ENCODE results near the gene ARID1B. TPM values are rescaled to one million over a fixed set of nuclear protein-coding genes. Genes with fewer than 3 reads are reported as not detected.

The ARID1B gene
- total and polyA plus RNA-seq, 12 donors: 11.2 to 63.2 (median 52.2) TPM

- DNase-seq (no peak), ATAC-seq (no peak)
- TF ChIP-seq CTCF (IDR thresholded peaks at IDR 0.05): no peak
- H3K4me3 ChIP-seq: no peak overlapping the region
- intact Hi-C loops (cut with DNase I): loop anchor here in 3 of 10 donors (5.0 to 10.0 kb wide), 4 partner anchors 38 to 453 kb away; no protein-coding TSS in a partner anchor
- H3K27me3 ChIP-seq: no peaks in the 10 kb centered on the region
- H3K27ac ChIP-seq: no peak overlapping the region
- H3K36me3 ChIP-seq: no peaks in the 10 kb centered on the region
- H3K4me1 ChIP-seq: peaks cover 0 to 56% (median 35%) of the 10 kb centered on the region in 9 donors
- WGBS, 2 donors: 70 to 72% methylated on average over 7 of the region's 7 CpGs
- H3K9me3 ChIP-seq: peaks cover 0 to 8% (median 0%) of the 10 kb centered on the region in 11 donors
These were observed 237.7 kb downstream of the ARID1B start for GRCh38 chr6:157014871-157015270.

- no peak overlapping the region for H3K27ac ChIP-seq
- intact Hi-C loops (cut with DNase I): loop anchor here in 3 of 10 donors (5.0 to 10.0 kb wide), 4 partner anchors 40 to 455 kb away; no protein-coding TSS in a partner anchor
- no peaks in the 10 kb centered on the region for H3K27me3 ChIP-seq
- no peak overlapping the region for H3K4me3 ChIP-seq
- no peak for TF ChIP-seq CTCF (IDR thresholded peaks at IDR 0.05)
- peaks cover 0 to 2% (median 0%) of the 10 kb centered on the region in 11 donors for H3K9me3 ChIP-seq
- no peaks in the 10 kb centered on the region for H3K36me3 ChIP-seq
- DNase-seq: no peak
- 95 to 100% methylated on average over 1 of the region's 1 CpG for whole genome bisulfite sequencing, 2 donors
- no peak for ATAC-seq
- peaks cover 0 to 64% (median 41%) of the 10 kb centered on the region in 9 donors for H3K4me1 ChIP-seq
These were observed 239.8 kb downstream of the ARID1B start for GRCh38 chr6:157017022-157017421.

- Histone ChIP-seq H3K27me3 (no peaks in the 10 kb centered on the region), H3K4me1 (peaks cover 0 to 71% (median 48%) of the 10 kb centered on the region in 9 donors), H3K27ac (no peak overlapping the region), H3K4me3 (no peak overlapping the region), H3K9me3 (no peaks in the 10 kb centered on the region), H3K36me3 (no peaks in the 10 kb centered on the region)
- ATAC-seq: no peak
- no peak for DNase-seq
- TF ChIP-seq CTCF (IDR thresholded peaks at IDR 0.05): no peak
- intact Hi-C loops (cut with DNase I): loop anchor here in 3 of 10 donors (5.0 to 10.0 kb wide), 4 partner anchors 41 to 456 kb away; no protein-coding TSS in a partner anchor
These were observed 240.7 kb downstream of the ARID1B start for GRCh38 chr6:157017861-157018260.

GRCh38 chr6:157019115-157019641, 242.0 kb downstream of the ARID1B start:
- no peaks in the 10 kb centered on the region for H3K27me3 ChIP-seq
- H3K4me1 ChIP-seq: peaks cover 0 to 73% (median 54%) of the 10 kb centered on the region in 9 donors
- DNase-seq (no peak), ATAC-seq (no peak)
- peak overlapping the region in 1 of 10 donors; percentile 99 for H3K27ac ChIP-seq
- intact Hi-C loops (cut with DNase I): loop anchor here in 3 of 10 donors (5.0 to 10.0 kb wide), 4 partner anchors 42 to 457 kb away; no protein-coding TSS in a partner anchor
- TF ChIP-seq CTCF (IDR thresholded peaks at IDR 0.05): no peak
- no peak overlapping the region for H3K4me3 ChIP-seq
- WGBS, 2 donors: 84 to 87% methylated on average over 2 of the region's 2 CpGs
- H3K36me3 ChIP-seq: no peaks in the 10 kb centered on the region
- H3K9me3 ChIP-seq: no peaks in the 10 kb centered on the region

Measured in heart right ventricle (tissue), 16 donors.